ENCODE results near the gene RXRB.
"Not testable (repeated sequence)": the region's sequence is repeated elsewhere in the genome, so short reads cannot be mapped to it uniquely, and the experiment has no call there.

RXRB gene

GRCh38 chr6:33167374-33168283 lies 32.8 kb downstream of the RXRB start:
- no peak for DNase-seq
- in situ Hi-C loops (cut with MboI; ENCODE audit: low pct_unique_long_range_greater_than_20kb, low sequenced_read_pairs), result no loop called here

- in situ Hi-C loops (cut with MboI; ENCODE audit: low pct_unique_long_range_greater_than_20kb, low sequenced_read_pairs), result no loop called here
- no peak for DNase-seq
Measured at GRCh38 chr6:33166811-33167210, 33.7 kb downstream of the RXRB start.

GRCh38 chr6:33166363-33166762 lies 34.1 kb downstream of the RXRB start:
- DNase-seq, result no peak
- in situ Hi-C loops (cut with MboI; ENCODE audit: low pct_unique_long_range_greater_than_20kb, low sequenced_read_pairs), result no loop called here

- no peak for DNase-seq
- in situ Hi-C loops (cut with MboI; ENCODE audit: low pct_unique_long_range_greater_than_20kb, low sequenced_read_pairs), result no loop called here
Measured at GRCh38 chr6:33165581-33166258, 34.7 kb downstream of the RXRB start.

GRCh38 chr6:33164665-33165373 lies 35.6 kb downstream of the RXRB start:
- in situ Hi-C loops (cut with MboI; ENCODE audit: low pct_unique_long_range_greater_than_20kb, low sequenced_read_pairs), result no loop called here
- DNase-seq, result no peak

- no peak for DNase-seq
- in situ Hi-C loops (cut with MboI; ENCODE audit: low pct_unique_long_range_greater_than_20kb, low sequenced_read_pairs), result no loop called here
Measured at GRCh38 chr6:33164176-33164575, 36.3 kb downstream of the RXRB start.

GRCh38 chr6:33163540-33163939 lies 36.9 kb downstream of the RXRB start:
- no peak for DNase-seq
- in situ Hi-C loops (cut with MboI; ENCODE audit: low pct_unique_long_range_greater_than_20kb, low sequenced_read_pairs), result no loop called here

GRCh38 chr6:33161354-33162331 lies 38.8 kb downstream of the RXRB start:
- peak; percentile 81 for DNase-seq
- in situ Hi-C loops (cut with MboI; ENCODE audit: low pct_unique_long_range_greater_than_20kb, low sequenced_read_pairs), result no loop called here

GRCh38 chr6:33160728-33161344 lies 39.6 kb downstream of the RXRB start:
- in situ Hi-C loops (cut with MboI; ENCODE audit: low pct_unique_long_range_greater_than_20kb, low sequenced_read_pairs), result no loop called here
- peak; percentile 37 for DNase-seq

- in situ Hi-C loops (cut with MboI; ENCODE audit: low pct_unique_long_range_greater_than_20kb, low sequenced_read_pairs), result no loop called here
- no peak for DNase-seq
Measured at GRCh38 chr6:33160096-33160495, 40.4 kb downstream of the RXRB start.

GRCh38 chr6:33156964-33157363 lies 43.5 kb downstream of the RXRB start:
- in situ Hi-C loops (cut with MboI; ENCODE audit: low pct_unique_long_range_greater_than_20kb, low sequenced_read_pairs), result no loop called here
- DNase-seq, result no peak

- DNase-seq, result no peak
- in situ Hi-C loops (cut with MboI; ENCODE audit: low pct_unique_long_range_greater_than_20kb, low sequenced_read_pairs), result no loop called here
Measured at GRCh38 chr6:33156561-33156960, 43.9 kb downstream of the RXRB start.

- DNase-seq, result no peak
- in situ Hi-C loops (cut with MboI; ENCODE audit: low pct_unique_long_range_greater_than_20kb, low sequenced_read_pairs), result no loop called here
Measured at GRCh38 chr6:33154349-33154748, 46.1 kb downstream of the RXRB start.

GRCh38 chr6:33151050-33151449 lies 49.4 kb downstream of the RXRB start:
- in situ Hi-C loops (cut with MboI; ENCODE audit: low pct_unique_long_range_greater_than_20kb, low sequenced_read_pairs), result no loop called here
- DNase-seq, result no peak

GRCh38 chr6:33150560-33150959 lies 49.9 kb downstream of the RXRB start:
- DNase-seq; in situ Hi-C loops (cut with MboI; ENCODE audit: low pct_unique_long_range_greater_than_20kb, low sequenced_read_pairs): not testable (repeated sequence)

- peak; percentile 58 for DNase-seq
- in situ Hi-C loops (cut with MboI; ENCODE audit: low pct_unique_long_range_greater_than_20kb, low sequenced_read_pairs), result no loop called here
Measured at GRCh38 chr6:33147807-33148666, 52.4 kb downstream of the RXRB start.

GRCh38 chr6:33144373-33144772 lies 56.1 kb downstream of the RXRB start:
- in situ Hi-C loops (cut with MboI; ENCODE audit: low pct_unique_long_range_greater_than_20kb, low sequenced_read_pairs), result no loop called here
- DNase-seq, result peak; percentile 87

Measured in KBM-7 (cell line).